Stimulated activated CD4-positive, alpha-beta T cell treated with anti-CD3 and anti-CD28 coated beads, TNF-alpha, amount 100 ng/mL, for 48 hours (primary cell): ENCODE data around the gene FLG2.

Source experiments
- DNase-seq, 3 donors: peaks; one replicate each; pipeline ENCODE4 v3.0.0-alpha.2; 2020; ENCODE audit warnings: low read depth in 3 of 3

FLG2 gene

DNA sequence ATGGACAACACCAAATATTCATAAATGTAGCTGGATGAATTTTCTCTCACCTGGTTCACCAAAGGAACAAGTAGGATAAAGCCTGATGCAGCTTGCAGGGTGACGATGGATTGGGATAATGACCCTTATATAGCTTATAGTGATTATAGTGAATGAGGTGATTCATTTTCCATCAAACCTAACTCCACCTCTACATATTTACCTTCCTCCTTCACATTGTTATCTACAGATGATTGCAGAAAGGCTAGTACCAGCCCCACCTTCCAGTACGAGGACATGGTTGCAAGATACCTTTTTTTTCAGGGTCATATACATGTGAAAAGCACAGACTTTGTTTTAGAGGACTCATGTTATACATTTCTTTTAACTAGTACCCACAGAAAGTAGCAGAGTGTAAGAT lies at the start of gene FLG2:
FLG2 (minus strand) TSS at position 101 of the 400 bp plus-strand sequence. CDS start 1,122 bp downstream, outside the sequence.
- no peak for DNase-seq

DNA sequence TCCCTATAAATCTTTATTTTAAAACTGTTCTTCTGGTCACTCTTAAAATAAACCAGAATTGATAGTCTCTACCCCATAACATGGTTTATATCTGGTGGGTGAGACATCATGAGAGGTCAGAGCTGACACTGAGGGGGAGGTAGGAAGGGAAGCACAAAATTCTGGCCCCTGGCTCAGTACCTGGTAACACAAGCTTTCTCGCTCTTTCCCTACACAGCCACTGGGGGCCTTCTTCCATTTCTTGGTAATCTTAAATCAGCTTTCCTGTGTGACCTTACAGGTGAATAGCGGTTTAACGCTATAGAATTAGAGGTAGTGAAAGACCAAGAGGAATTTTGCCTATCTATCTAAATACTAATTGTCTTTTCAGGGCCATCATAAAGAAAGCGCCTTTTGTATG lies 48.9 kb upstream of the FLG2 start:
- no peak for DNase-seq

GRCh38 chr1:152398812-152399698 lies 39.2 kb upstream of the FLG2 start:
- DNase-seq = peak in 1 of 3 donors; percentile 1

- no peak for DNase-seq
These were observed 37.7 kb upstream of the FLG2 start for GRCh38 chr1:152397474-152397873.

DNA sequence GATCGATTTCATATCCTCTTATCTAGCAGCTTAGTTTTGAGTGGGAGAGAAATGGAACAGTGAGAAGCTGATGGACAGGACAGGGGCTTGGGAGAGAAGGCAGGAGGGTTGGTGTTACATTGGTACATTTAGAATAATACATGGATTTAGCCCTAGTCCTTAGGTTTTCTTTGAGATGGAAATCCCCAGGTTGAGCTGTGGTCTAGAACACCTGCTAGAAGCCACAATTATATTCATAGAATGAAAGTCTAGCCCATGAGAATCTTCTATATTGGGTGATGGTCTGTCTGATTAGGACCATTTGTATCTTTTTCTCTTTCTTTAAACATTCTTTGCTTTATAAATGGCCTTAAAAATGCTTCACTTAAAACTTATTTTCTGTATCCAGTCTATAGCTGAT lies 34.3 kb upstream of the FLG2 start:
- DNase-seq = no peak

DNA sequence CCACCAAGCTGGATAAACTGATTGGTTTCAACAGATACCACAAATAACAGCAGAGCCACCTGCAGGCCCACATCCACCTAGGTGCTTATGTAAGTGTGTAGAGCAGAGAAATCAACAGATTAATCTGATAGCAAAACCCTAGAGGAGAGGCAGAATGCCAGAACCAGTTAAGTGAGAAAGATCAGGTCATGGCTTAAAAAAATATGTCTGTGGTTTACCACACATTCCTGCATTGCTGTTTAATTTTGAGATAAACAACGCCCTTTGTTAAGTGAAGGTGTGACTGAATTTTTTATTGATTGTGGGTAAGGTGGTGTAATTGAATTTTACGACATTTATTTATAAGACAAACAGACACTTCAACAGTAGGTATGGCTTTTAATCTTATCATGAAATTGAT lies 33.1 kb upstream of the FLG2 start:
- no peak for DNase-seq

GRCh38 chr1:152388889-152389288 lies 29.1 kb upstream of the FLG2 start:
- no peak for DNase-seq

DNA sequence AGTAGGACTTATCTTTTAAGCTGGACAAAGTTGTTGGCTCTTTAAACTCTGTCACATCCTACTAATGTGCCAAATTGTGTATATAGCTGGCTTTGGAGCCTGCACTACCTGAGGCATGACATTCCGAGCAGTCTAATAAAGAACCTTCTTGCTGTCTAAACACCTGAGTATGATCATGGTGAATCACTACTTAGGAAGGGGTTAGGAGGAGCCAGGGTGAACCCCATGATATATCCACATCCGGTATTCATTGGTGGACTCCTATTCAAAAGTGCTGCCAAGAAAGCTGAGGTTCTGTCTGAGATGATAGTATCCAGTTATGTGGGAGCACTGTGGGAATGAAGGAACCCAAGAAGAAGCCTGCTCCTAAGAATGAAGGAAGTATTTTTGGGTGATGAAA lies 27.1 kb upstream of the FLG2 start:
- DNase-seq = no peak

- no peak for DNase-seq
These were observed 21.1 kb upstream of the FLG2 start for GRCh38 chr1:152380932-152381331.

GRCh38 chr1:152374451-152374850 lies 14.6 kb upstream of the FLG2 start:
- DNase-seq = no peak

- no peak for DNase-seq
These were observed 12.9 kb upstream of the FLG2 start for GRCh38 chr1:152372672-152373071.

- no peak for DNase-seq
These were observed 7.6 kb upstream of the FLG2 start for GRCh38 chr1:152367436-152367835.

DNA sequence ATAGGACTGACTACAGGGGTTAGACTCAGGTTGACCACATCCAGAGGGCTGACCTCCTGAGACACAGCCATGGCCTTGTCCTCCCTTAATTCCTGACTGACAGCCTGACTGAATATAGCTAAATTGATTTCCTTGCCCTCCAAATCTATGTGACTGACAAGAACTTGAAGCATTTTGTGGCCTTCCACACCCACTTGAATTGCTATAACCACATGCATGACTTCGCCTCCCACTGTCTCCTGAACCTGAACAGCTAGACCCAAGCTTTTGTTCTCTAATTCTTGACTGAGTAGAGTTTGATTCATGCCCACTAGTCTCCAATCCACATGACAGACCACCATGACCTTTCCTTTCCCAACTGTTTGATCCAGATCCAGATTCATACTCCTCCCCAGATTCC lies 3.1 kb downstream of the FLG2 start:
- DNase-seq = no peak

DNA sequence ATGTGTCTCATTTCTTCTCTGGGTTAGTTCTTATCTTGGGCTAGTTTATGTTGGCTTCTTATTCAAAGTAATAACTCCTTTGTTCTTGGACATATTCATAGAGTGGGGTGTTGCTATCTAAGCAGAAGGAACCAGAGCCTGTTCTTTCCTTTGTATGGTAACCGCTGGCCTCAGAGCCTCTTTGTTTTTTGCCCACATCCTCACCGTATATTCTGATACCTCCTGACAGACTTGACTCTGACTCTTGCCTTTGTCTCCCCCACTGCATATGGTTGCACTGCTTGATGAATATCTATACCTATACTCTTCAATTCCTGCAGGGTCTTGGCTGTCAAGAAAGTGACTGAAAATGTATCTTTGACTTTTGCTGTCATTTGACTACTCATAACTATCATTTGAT lies 10.2 kb downstream of the FLG2 start:
- no peak for DNase-seq

- no peak for DNase-seq
These were observed 11.4 kb downstream of the FLG2 start for GRCh38 chr1:152348447-152348846.

DNA sequence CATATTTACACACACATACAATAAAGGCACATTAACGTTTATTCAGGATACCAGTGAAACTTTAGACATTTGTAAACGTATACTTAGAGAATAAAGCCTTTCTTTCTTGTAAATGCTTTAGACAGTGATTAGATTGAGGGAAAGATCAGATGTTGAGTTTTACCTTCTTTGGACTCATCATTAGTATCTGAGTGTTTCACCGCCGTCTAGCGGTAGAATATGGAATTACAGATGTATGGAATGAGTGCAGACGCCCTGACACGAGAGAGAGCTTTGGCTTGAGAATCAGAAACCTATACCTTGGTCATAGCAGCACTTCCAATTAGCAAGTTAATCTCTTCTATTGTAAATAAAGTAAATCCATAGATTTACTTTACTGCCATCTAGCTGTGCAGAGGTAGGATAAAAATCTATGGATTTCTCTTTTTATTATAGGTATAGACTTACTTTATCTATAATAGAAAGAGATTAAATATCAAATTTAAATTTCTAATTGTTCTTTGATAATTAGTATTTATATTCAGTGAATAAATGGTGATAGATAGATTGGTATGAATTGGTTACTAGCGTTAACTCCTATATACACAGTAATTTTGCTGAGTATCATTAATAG lies 12.6 kb downstream of the FLG2 start:
- DNase-seq = peak; percentile 2 to 33 (median 25)

DNA sequence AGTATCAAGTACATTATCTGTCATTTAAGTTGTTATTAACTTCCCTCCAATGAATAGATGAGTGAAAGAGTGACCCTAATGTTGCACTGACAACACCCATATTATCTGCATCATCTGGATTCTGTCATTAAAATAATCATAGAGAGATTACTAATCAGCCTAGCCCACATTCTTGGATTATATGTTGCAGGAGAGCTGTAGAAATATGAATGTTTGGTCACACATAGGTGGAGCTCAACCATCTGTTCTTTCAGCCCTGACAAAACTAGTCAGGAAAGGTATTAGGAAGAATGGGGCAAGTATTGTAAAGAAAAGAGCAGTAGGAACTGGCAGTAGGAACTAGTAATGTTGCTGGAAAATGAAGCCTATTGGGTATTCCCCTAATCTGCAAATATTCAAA lies 15.4 kb downstream of the FLG2 start:
- no peak for DNase-seq

- DNase-seq = no peak
These were observed 16.8 kb downstream of the FLG2 start for GRCh38 chr1:152343006-152343405.

DNA sequence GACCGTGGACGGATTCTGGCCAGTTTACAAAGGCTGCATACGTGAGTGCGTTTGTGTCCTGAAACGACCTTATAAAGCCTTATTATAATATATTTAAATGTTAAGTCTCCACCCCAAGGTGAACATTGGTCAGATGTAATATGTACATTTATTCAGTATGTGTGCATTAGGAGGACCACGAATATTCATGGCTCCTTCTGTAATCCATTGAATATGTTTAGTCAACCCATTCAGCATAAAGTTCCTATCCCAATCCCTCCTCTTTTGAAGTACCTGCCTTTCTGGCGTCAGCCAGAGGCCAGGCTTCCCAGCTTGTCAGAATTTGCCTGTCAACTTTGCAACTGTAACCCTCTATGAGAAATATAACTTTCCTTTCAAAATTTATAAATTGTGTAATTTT lies 24.4 kb downstream of the FLG2 start:
- no peak for DNase-seq

- no peak for DNase-seq
These were observed 30.9 kb downstream of the FLG2 start for GRCh38 chr1:152328801-152329391.

DNA sequence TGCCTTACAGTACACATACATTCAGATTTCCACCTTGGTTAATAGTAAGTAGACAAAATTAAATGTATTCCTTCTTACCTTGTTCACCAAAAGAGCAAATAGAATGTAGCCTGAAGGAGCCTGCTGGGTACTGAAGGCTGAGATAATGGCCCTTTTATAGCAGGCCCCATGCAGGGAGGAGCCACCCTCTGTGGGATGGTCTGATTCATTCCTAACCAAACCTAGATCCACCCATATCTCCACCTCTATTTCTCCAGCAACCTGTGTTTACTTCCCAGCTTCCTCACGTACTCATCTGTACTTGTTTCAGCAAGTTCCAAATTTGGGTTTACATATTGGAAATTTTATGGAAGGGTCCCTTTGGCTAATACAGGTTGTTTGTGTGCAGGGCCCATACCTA lies 34.7 kb downstream of the FLG2 start, which contains the start of gene FLG:
FLG (minus strand) TSS at position 129 of the 400 bp plus-strand sequence. CDS start 9,783 bp downstream, outside the sequence.
- no peak for DNase-seq

- DNase-seq = no peak
These were observed 45.8 kb downstream of the FLG2 start for GRCh38 chr1:152313970-152314369.

DNA sequence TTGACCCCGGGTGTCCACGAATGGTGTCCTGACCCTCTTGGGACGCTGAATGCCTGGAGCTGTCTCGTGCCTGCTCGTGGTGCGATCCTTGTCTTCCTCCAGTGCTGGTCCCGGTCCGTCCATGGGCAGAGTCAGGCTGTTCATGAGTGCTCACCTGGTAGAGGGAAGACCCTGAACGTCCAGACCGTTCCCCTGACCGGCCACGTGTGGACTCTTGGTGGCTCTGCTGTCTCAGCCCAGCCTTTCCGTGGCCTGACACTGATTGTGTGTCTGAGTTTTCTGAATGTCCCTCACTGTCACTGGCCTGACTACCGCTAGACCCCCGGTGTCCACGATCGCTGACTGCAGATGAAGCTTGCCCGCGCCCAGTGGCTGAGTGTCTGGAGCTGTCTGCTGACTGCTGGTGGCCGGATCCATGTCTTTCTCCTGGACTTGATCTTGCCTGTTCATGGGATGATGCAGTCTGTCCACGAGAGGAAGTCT lies 46.4 kb downstream of the FLG2 start:
- no peak for DNase-seq
